Measurements from ENCODE around the gene PSIP1.

- TF ChIP-seq POLR2A (IDR thresholded peaks at IDR 0.05; ENCODE audit: low read depth, low read length): no peak
- TF ChIP-seq CTCF (conservative IDR thresholded peaks at IDR 0.05; ENCODE audit: low read depth, low read length): no peak
- TF ChIP-seq ELK1 (IDR thresholded peaks at IDR 0.05; ENCODE audit: borderline replicate concordance, low read depth, low read length): no peak
- TF ChIP-seq NFE2L2 (IDR thresholded peaks at IDR 0.05; ENCODE audit: low read depth, low read length): no peak
- no peak for TF ChIP-seq RAD21 (IDR thresholded peaks at IDR 0.05; ENCODE audit: low read length)
These were observed 42.7 kb upstream of the PSIP1 start for GRCh38 chr9:15553528-15553898.
